Natural killer cell (primary cell): ENCODE measurements around the gene ZG16B. TPM values are rescaled to one million over a fixed set of nuclear protein-coding genes. Genes with fewer than 3 reads are reported as not detected.

Experiments used
- ATAC-seq, 3 donors: fragments of 150-1000 bp in 2 of 3; fragments of 200-7000 bp in 1 of 3; cut with Tn5 transposase; 1 replicate in 1 of 3; 2 replicates in 2 of 3; pipeline ENCODE4 v1.10.0; 2021; ENCODE audit warnings: mild to moderate bottlenecking in 2 of 3, moderate library complexity in 2 of 3
- DNase-seq, 2 donors: peaks; one replicate each; pipeline versions ENCODE4 v3.0.0 to v3.0.0-alpha.2; 2013 to 2021; ENCODE audit warnings: mixed read lengths in 1 of 2
- H3K27ac ChIP-seq: one replicate; pipeline ENCODE4 v1.5.1; 2013; ENCODE audit warnings: mild to moderate bottlenecking, low read length
- H3K27me3 ChIP-seq: one replicate; pipeline ENCODE4 v1.6.1; 2013; ENCODE audit warnings: low read length; ENCODE audit not compliant: control insufficient read depth, insufficient read depth
- H3K36me3 ChIP-seq: one replicate; pipeline ENCODE4 v1.6.1; 2013; ENCODE audit warnings: low read length; ENCODE audit not compliant: control insufficient read depth, insufficient read depth
- H3K4me1 ChIP-seq: one replicate; pipeline ENCODE4 v1.6.1; 2013; ENCODE audit warnings: low read length; ENCODE audit not compliant: control insufficient read depth, insufficient read depth
- H3K4me3 ChIP-seq: one replicate; pipeline ENCODE4 v1.5.1; 2013; ENCODE audit warnings: low read length
- H3K9me3 ChIP-seq: one replicate; pipeline ENCODE4 v1.6.1; 2013; ENCODE audit warnings: low read length; ENCODE audit not compliant: control insufficient read depth, insufficient read depth
- H3K27ac Mint-ChIP-seq, 2 donors: one replicate each; pipeline ENCODE4 v1.8.0; 2022; ENCODE audit warnings: mild to moderate bottlenecking in 2 of 2, mixed read lengths in 2 of 2, moderate library complexity in 1 of 2
- H3K27me3 Mint-ChIP-seq, 2 donors: one replicate each; pipeline ENCODE4 v1.8.0; 2022; ENCODE audit warnings: low read depth in 2 of 2, mixed read lengths in 2 of 2
- H3K36me3 Mint-ChIP-seq: one replicate; pipeline ENCODE4 v1.8.0; 2022; ENCODE audit warnings: mixed read lengths
- H3K4me1 Mint-ChIP-seq, 2 donors: one replicate each; pipeline ENCODE4 v1.8.0; 2022; ENCODE audit warnings: mixed read lengths in 2 of 2
- H3K4me3 Mint-ChIP-seq: one replicate; pipeline ENCODE4 v1.8.0; 2022; ENCODE audit warnings: mild to moderate bottlenecking, moderate library complexity, mixed read lengths
- H3K9me3 Mint-ChIP-seq, 2 donors: one replicate each; pipeline ENCODE4 v1.8.0; 2022; ENCODE audit warnings: mixed read lengths in 2 of 2
- CTCF ChIP-seq: fragments of 200-600 bp; IDR thresholded peaks from one replicate; pipeline ENCODE4 v1.8.0; 2022; ENCODE audit warnings: antibody characterized with exemption
- WGBS: methylation state at CpG from one replicate; pipeline ENCODE4 v1.1.7; 2013; ENCODE audit warnings: missing lambda C conversion rate; ENCODE audit not compliant: insufficient coverage; 5-methylcytosine and 5-hydroxymethylcytosine counted together
- intact Hi-C: fragments of 100-400 bp; cut with micrococcal nuclease; formaldehyde crosslinking; loops from one replicate; pipeline ENCODE4 v1.14.2; 2022
- total RNA-seq, 4 donors: library from RNA; stranded (reverse); fragments of 120-200 nt in 1 of 4; gene quantifications; one replicate each; pipeline versions ENCODE4 v1.2.3 to v1.2.4, GENCODE V29; 2013 to 2022

ZG16B gene
- total RNA-seq, 3 donors from 2014 or later (not counting 1 experiment from before 2014, with no cell fraction given) = 0.78 to 1.5 (median 1.1) TPM

- peak overlapping the region in 1 of 2 donors; percentile 41 for H3K27ac Mint-ChIP-seq
- DNase-seq (peak in 1 of 2 donors; percentile 46), ATAC-seq (no peak)
- TF ChIP-seq CTCF = no peak
- peaks cover 9 to 12% of the 10 kb centered on the region in 2 donors for H3K4me1 Mint-ChIP-seq
- no peaks in the 10 kb centered on the region for H3K36me3 Mint-ChIP-seq
- Histone ChIP-seq H3K27me3 (no peaks in the 10 kb centered on the region), H3K36me3 (no peaks in the 10 kb centered on the region), H3K4me3 (no peak overlapping the region), H3K4me1 (peaks cover 14% of the 10 kb centered on the region), H3K9me3 (no peaks in the 10 kb centered on the region), H3K27ac (no peak overlapping the region)
- intact Hi-C loops = loop anchor here (5.0 kb wide), 1 partner anchor 46 kb away; the partner anchor contains the start of gene FLYWCH1
- peak overlapping the region; percentile 28 for H3K4me3 Mint-ChIP-seq
- peaks cover 0 to 2% of the 10 kb centered on the region in 2 donors for H3K27me3 Mint-ChIP-seq
- WGBS = 81% methylated on average over 4 of the region's 4 CpGs
- no peaks in the 10 kb centered on the region for H3K9me3 Mint-ChIP-seq
Measured at GRCh38 chr16:2866431-2866830, 36.3 kb downstream of the ZG16B start.

GRCh38 chr16:2867661-2867986, 37.5 kb downstream of the ZG16B start:
- no peaks in the 10 kb centered on the region for H3K9me3 Mint-ChIP-seq
- Histone ChIP-seq H3K27me3 (no peaks in the 10 kb centered on the region), H3K27ac (peak overlapping the region; percentile 83), H3K4me1 (peaks cover 14% of the 10 kb centered on the region), H3K36me3 (no peaks in the 10 kb centered on the region), H3K4me3 (peak overlapping the region; percentile 57), H3K9me3 (no peaks in the 10 kb centered on the region)
- no peaks in the 10 kb centered on the region for H3K36me3 Mint-ChIP-seq
- DNase-seq (no peak), ATAC-seq (no peak)
- peaks cover 0 to 2% of the 10 kb centered on the region in 2 donors for H3K27me3 Mint-ChIP-seq
- no peak for TF ChIP-seq CTCF
- peaks cover 9 to 12% of the 10 kb centered on the region in 2 donors for H3K4me1 Mint-ChIP-seq
- peak overlapping the region; percentile 87 for H3K4me3 Mint-ChIP-seq
- 55% methylated on average over 7 of the region's 8 CpGs for WGBS
- intact Hi-C loops = loop anchor here (5.0 kb wide), 1 partner anchor 45 kb away; the partner anchor contains the start of gene FLYWCH1
- H3K27ac Mint-ChIP-seq = peak overlapping the region; percentile 94 to 98

- H3K4me3 ChIP-seq = peak overlapping the region; percentile 57
- H3K36me3 ChIP-seq = no peaks in the 10 kb centered on the region
- peak; percentile 97 to 99 for DNase-seq
- peak overlapping the region; percentile 83 for H3K27ac ChIP-seq
- Mint-ChIP-seq H3K27ac (peak overlapping the region; percentile 94 to 98), H3K4me1 (peaks cover 9 to 12% of the 10 kb centered on the region in 2 donors), H3K9me3 (no peaks in the 10 kb centered on the region), H3K4me3 (peak overlapping the region; percentile 87), H3K27me3 (peaks cover 0 to 2% of the 10 kb centered on the region in 2 donors), H3K36me3 (no peaks in the 10 kb centered on the region)
- intact Hi-C loops = loop anchor here (1.0 to 5.0 kb wide), 4 partner anchors 26 to 89 kb away; partner anchors contain the start of gene FLYWCH1
- H3K4me1 ChIP-seq = peaks cover 14% of the 10 kb centered on the region
- 0% methylated on average over 45 of the region's 45 CpGs for WGBS
- peak; percentile 96 for TF ChIP-seq CTCF
- H3K27me3 ChIP-seq = no peaks in the 10 kb centered on the region
- no peaks in the 10 kb centered on the region for H3K9me3 ChIP-seq
- ATAC-seq = peak; percentile 96 to 99 (median 97)
Measured at GRCh38 chr16:2867987-2868789, 38.1 kb downstream of the ZG16B start.
